ENCODE data around the gene CYP26B1. TPM values are rescaled to one million over a fixed set of nuclear protein-coding genes. Genes with fewer than 3 reads are reported as not detected.
"Not testable (repeated sequence)": the region's sequence is repeated elsewhere in the genome, so short reads cannot be mapped to it uniquely, and the experiment has no call there.

Gene CYP26B1
- total RNA-seq, 1 donor from 2014 or later: 41.9 TPM

GRCh38 chr2:72086871-72087633 is 60.6 kb downstream of the CYP26B1 start:
- DNase-seq (ENCODE audit: low spot score): not testable (repeated sequence)

GRCh38 chr2:72085513-72085912 is 62.1 kb downstream of the CYP26B1 start:
- DNase-seq (ENCODE audit: low spot score): no peak

GRCh38 chr2:72085036-72085435 is 62.6 kb downstream of the CYP26B1 start:
- no peak for DNase-seq (ENCODE audit: low spot score)

GRCh38 chr2:72084584-72084976 is 63.1 kb downstream of the CYP26B1 start:
- no peak for DNase-seq (ENCODE audit: low spot score)

GRCh38 chr2:72083751-72084583 is 63.7 kb downstream of the CYP26B1 start:
- no peak for DNase-seq (ENCODE audit: low spot score)

GRCh38 chr2:72082887-72083286 is 64.8 kb downstream of the CYP26B1 start:
- DNase-seq (ENCODE audit: low spot score): no peak

- no peak for DNase-seq (ENCODE audit: low spot score)
Measured at GRCh38 chr2:72082021-72082601, 65.6 kb downstream of the CYP26B1 start.

GRCh38 chr2:72081451-72081850 is 66.2 kb downstream of the CYP26B1 start:
- no peak for DNase-seq (ENCODE audit: low spot score)

GRCh38 chr2:72080286-72081145 is 67.1 kb downstream of the CYP26B1 start:
- DNase-seq (ENCODE audit: low spot score): peak; percentile 76

Measured in mesenteric fat pad (tissue), 1 donor.